ENCODE measurements around the gene L3MBTL3.

DNA sequence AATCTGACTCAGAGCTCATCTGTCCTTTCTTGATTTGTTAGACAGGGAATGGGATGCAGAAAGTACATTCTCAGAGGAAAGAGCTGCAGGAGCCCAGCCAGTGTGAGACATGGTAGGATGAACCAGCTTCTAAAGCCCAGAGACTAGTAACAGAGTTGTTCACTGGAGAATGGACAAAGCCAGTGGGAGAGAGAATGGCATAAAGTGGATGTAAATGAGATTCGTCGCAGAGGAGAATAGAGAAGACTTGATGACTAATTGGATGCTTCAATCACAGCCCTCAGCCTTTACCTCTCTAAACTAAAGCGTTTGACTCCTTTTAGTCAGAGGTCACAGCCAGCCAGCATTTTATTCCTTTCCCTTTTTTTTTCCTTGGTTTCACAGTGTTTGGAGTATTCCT, 25.5 kb upstream of the L3MBTL3 start:
- TF ChIP-seq, protein P1, sequence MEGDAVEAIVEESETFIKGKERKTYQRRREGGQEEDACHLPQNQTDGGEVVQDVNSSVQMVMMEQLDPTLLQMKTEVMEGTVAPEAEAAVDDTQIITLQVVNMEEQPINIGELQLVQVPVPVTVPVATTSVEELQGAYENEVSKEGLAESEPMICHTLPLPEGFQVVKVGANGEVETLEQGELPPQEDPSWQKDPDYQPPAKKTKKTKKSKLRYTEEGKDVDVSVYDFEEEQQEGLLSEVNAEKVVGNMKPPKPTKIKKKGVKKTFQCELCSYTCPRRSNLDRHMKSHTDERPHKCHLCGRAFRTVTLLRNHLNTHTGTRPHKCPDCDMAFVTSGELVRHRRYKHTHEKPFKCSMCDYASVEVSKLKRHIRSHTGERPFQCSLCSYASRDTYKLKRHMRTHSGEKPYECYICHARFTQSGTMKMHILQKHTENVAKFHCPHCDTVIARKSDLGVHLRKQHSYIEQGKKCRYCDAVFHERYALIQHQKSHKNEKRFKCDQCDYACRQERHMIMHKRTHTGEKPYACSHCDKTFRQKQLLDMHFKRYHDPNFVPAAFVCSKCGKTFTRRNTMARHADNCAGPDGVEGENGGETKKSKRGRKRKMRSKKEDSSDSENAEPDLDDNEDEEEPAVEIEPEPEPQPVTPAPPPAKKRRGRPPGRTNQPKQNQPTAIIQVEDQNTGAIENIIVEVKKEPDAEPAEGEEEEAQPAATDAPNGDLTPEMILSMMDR (IDR thresholded peaks at IDR 0.05) = no peak
- no peak for TF ChIP-seq POLR2A (IDR thresholded peaks at IDR 0.05)
- TF ChIP-seq EP300 (IDR thresholded peaks at IDR 0.05) = no peak
